Ishikawa (cell line): ENCODE data around the gene BLM.

ENCODE experiments used
- CEBPB ChIP-seq: IDR thresholded peaks from 2 replicates; pipeline ENCODE4 v1.6.1; 2012
- CREB1 ChIP-seq: IDR thresholded peaks from 2 replicates; pipeline ENCODE4 v1.6.1; 2012; ENCODE audit warnings: low read depth
- EGR1 ChIP-seq: IDR thresholded peaks from 2 replicates; pipeline ENCODE4 v1.6.1; 2012
- EP300 ChIP-seq: IDR thresholded peaks from 2 replicates; pipeline ENCODE4 v1.6.1; 2012; ENCODE audit warnings: borderline replicate concordance
- FOXM1 ChIP-seq: IDR thresholded peaks from 2 replicates; pipeline ENCODE4 v1.6.1; 2012; ENCODE audit warnings: low read depth, borderline replicate concordance
- NFIC ChIP-seq: IDR thresholded peaks from 2 replicates; pipeline ENCODE4 v1.6.1; 2012
- RAD21 ChIP-seq: IDR thresholded peaks from 2 replicates; pipeline ENCODE4 v1.6.1; 2012; ENCODE audit warnings: low read depth
- TAF1 ChIP-seq: IDR thresholded peaks from 2 replicates; pipeline ENCODE4 v1.6.1; 2012; ENCODE audit warnings: low read depth, mild to moderate bottlenecking
- TCF12 ChIP-seq: IDR thresholded peaks from 2 replicates; pipeline ENCODE4 v1.6.1; 2012; ENCODE audit warnings: low read depth
- TEAD4 ChIP-seq: IDR thresholded peaks from 2 replicates; pipeline ENCODE4 v1.6.1; 2012
- YY1 ChIP-seq: IDR thresholded peaks from 2 replicates; pipeline ENCODE4 v1.6.1; 2012; ENCODE audit warnings: low read depth
- ZBTB7A ChIP-seq: IDR thresholded peaks from 2 replicates; pipeline ENCODE4 v1.6.1; 2012; ENCODE audit warnings: low read depth
- TF ChIP-seq, protein P1 (sequence below): IDR thresholded peaks from 2 replicates; pipeline ENCODE4 v1.6.1; 2012
- TF ChIP-seq, protein P2 (sequence below): IDR thresholded peaks from 2 replicates; pipeline ENCODE4 v1.6.1; 2012; ENCODE audit warnings: low read depth, mild to moderate bottlenecking
- TF ChIP-seq, protein P3 (sequence below): IDR thresholded peaks from 2 replicates; pipeline ENCODE4 v1.6.1; 2012

The BLM gene

DNA sequence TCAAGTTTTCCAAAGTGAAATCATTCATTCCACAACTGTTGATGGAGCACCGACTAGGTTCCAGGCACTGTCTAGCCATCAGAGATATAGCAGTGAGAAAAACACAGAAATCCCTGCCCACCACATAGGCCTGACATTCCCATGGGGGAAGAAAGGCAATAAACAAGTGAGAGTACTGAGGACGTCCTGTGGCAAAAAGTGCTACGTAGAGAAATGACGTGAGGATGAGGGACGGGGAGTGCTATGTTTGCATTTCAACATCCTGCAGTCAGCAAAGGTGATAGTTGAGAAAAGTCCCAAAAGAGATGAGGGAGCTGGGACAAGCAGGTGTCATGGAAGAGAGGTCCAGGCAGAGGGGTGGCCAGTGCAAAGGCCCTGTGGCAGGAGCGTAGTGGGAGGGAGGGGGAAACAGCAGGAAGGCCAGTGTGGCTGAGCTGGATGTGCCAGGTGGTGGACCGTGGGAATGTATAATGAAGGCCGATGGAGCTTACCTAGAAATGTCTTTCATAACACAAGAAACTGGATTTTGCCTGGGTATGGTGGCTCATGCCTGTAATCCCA lies 140.8 kb downstream of the BLM start:
- TF ChIP-seq CEBPB (no peak), NFIC (no peak), ZBTB7A (no peak), EP300 (no peak), YY1 (no peak), CREB1 (no peak), FOXM1 (no peak), EGR1 (no peak), TAF1 (no peak), TCF12 (no peak)
- TF ChIP-seq, protein P1, sequence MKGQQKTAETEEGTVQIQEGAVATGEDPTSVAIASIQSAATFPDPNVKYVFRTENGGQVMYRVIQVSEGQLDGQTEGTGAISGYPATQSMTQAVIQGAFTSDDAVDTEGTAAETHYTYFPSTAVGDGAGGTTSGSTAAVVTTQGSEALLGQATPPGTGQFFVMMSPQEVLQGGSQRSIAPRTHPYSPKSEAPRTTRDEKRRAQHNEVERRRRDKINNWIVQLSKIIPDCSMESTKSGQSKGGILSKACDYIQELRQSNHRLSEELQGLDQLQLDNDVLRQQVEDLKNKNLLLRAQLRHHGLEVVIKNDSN, result no peak
- TF ChIP-seq, protein P2, sequence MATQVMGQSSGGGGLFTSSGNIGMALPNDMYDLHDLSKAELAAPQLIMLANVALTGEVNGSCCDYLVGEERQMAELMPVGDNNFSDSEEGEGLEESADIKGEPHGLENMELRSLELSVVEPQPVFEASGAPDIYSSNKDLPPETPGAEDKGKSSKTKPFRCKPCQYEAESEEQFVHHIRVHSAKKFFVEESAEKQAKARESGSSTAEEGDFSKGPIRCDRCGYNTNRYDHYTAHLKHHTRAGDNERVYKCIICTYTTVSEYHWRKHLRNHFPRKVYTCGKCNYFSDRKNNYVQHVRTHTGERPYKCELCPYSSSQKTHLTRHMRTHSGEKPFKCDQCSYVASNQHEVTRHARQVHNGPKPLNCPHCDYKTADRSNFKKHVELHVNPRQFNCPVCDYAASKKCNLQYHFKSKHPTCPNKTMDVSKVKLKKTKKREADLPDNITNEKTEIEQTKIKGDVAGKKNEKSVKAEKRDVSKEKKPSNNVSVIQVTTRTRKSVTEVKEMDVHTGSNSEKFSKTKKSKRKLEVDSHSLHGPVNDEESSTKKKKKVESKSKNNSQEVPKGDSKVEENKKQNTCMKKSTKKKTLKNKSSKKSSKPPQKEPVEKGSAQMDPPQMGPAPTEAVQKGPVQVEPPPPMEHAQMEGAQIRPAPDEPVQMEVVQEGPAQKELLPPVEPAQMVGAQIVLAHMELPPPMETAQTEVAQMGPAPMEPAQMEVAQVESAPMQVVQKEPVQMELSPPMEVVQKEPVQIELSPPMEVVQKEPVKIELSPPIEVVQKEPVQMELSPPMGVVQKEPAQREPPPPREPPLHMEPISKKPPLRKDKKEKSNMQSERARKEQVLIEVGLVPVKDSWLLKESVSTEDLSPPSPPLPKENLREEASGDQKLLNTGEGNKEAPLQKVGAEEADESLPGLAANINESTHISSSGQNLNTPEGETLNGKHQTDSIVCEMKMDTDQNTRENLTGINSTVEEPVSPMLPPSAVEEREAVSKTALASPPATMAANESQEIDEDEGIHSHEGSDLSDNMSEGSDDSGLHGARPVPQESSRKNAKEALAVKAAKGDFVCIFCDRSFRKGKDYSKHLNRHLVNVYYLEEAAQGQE, result no peak

DNA sequence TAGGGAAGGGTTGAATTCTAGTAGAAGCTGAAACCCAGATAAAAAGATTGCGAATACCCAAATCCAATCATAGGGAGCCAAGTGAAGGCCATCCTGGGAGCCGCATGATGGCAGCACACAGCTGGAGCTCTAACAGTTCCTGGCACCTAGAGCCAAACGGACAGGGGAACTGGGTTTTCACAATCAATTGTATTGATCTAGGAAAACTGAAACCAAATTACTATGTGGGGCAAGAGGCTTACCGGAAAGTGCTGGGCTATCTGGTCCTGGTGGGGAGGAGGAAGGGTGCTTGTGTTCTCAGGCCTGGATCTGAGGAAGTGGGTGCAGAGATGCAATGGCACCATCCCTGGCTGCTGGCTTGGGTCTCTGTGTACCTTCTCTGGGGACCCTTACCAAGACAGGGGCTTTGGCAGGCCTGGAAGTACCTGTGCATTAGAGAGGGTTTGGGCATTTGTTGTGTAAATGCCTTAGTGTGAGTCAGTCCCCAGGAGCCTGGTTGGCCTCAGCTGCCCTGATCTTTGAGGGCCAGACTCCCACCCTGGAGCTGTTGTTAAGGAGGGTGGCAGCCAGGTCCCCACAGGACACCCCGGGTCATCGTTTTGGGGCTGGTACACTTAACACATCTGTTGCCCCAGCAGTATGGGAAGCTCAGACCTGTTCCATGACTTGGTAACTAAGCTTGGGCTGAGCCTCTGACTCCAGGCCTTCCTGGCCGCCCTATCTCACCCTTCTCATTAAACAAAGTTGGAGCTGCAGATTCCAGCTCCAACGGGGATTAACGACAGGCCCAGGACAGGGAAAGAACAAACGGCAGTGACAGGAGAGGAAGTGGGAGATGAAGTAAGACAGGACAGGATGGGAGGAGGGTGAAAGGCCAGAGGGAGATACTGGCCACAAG lies 142.3 kb downstream of the BLM start:
- TF ChIP-seq, protein P1, result no peak
- TF ChIP-seq TAF1 (no peak), TCF12 (no peak), FOXM1 (no peak), EP300 (no peak), CEBPB (no peak), YY1 (no peak), ZBTB7A (no peak), RAD21 (no peak)
- TF ChIP-seq, protein P3, sequence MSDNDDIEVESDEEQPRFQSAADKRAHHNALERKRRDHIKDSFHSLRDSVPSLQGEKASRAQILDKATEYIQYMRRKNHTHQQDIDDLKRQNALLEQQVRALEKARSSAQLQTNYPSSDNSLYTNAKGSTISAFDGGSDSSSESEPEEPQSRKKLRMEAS, result no peak

DNA sequence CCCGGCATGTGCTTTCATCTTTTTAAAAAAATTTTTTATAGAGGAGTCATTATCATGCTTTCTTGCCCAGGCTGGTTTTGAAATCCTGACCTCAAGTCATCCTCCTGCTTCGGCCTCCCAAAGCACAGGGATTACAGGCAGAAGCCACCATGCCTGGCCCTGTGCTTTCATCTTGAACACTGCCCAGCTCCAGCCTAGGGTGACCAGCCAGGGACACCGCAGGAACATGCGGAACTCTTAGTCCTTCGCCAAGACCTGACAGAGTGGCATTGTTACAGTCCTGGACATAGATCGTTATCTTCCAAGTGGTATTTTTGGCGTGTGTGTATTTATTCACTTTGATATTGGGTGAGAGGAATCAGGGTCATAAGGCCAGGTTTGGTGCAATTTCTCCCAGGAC lies 143.3 kb downstream of the BLM start:
- no peak for TF ChIP-seq RAD21
- no peak for TF ChIP-seq ZBTB7A
- no peak for TF ChIP-seq NFIC
- TF ChIP-seq YY1, result no peak
- no peak for TF ChIP-seq CEBPB
- TF ChIP-seq TEAD4, result no peak
- TF ChIP-seq TAF1, result no peak
- TF ChIP-seq, protein P1, result no peak
- no peak for TF ChIP-seq EGR1
- no peak for TF ChIP-seq CREB1
- no peak for TF ChIP-seq FOXM1
- no peak for TF ChIP-seq EP300
- TF ChIP-seq, protein P3, result no peak
- TF ChIP-seq, protein P2, result no peak
- no peak for TF ChIP-seq TCF12

DNA sequence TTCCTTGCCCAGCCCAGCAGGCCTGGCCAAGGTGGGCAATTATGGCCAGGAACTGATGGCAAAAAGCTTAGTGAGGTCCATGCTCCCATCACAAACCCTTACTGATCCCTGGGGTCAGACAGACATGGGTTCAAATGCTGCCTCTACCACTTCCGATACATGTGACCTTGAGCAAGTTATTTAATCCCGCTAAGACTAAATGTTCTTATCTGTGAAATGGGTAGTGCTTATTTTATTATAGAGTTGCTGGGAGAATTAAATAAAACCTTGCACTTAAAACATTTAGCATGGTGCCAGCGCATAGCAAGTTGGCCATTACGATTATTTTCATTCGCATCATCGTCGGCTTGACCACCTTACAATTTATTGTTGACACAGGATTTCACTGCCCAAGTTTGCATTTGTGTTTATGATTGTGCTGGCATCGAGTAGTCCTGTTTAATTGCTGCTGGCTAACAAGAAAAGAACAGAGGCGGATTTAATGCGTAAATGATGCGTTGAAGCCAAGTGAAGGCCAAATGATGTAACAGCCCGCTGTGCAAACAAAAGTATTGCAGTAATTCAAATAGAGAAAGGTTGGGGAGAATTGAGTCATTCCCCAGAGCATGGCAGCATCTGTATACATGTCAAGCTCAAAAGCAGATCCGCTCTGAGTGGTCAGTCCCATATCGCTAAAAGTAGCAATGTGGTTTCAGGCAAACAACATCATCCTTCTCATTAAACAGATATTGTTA lies 144.0 kb downstream of the BLM start:
- TF ChIP-seq EGR1 (no peak), FOXM1 (no peak), TCF12 (no peak), CEBPB (no peak), ZBTB7A (no peak), TEAD4 (no peak), YY1 (no peak), RAD21 (no peak), TAF1 (no peak)
- TF ChIP-seq, protein P3, result no peak
- TF ChIP-seq, protein P2, result no peak
